IMR-90 (cell line): ENCODE data around the gene PAX9. TPM values are rescaled to one million over a fixed set of nuclear protein-coding genes. Genes with fewer than 3 reads are reported as not detected.

Experiments
- ATAC-seq: fragments of 200-7000 bp; cut with Tn5 transposase; 2 replicates; pipeline ENCODE4 v1.9.1; 2020; ENCODE audit warnings: low read depth, mild to moderate bottlenecking, moderate library complexity
- BruUV-seq: library from RNA; stranded (reverse); fragments of 400-500 nt; replicated peaks from 2 replicates; lab custom pipeline; 2021; lab: Mats Ljungman, UMichigan
- CTCF ChIA-PET: fragments of 300-600 bp; formaldehyde crosslinking; extraction: SDS; loops from one replicate; lab custom pipeline; 2021; ENCODE audit warnings: antibody characterized with exemption; lab: Yijun Ruan, JAX
- POLR2A ChIA-PET: fragments of 300-600 bp; sonication (Branson Sonifier 250); formaldehyde crosslinking; loops from one replicate; lab custom pipeline; 2022; ENCODE audit warnings: antibody characterized with exemption; ENCODE audit not compliant: unreplicated experiment; lab: Charles Lee
- DNase-seq: peaks from one replicate; pipeline ENCODE4 v3.0.0; 2013
- H2AFZ ChIP-seq: replicated peaks from 2 replicates; pipeline ENCODE3; 2013; ENCODE audit warnings: low read length, mild to moderate bottlenecking; ENCODE audit not compliant: poor library complexity
- H2AK5ac ChIP-seq: 2 replicates; pipeline ENCODE4 v1.6.1; 2013; ENCODE audit warnings: low read depth, low read length, inconsistent platforms
- H2AK9ac ChIP-seq: replicated peaks from 2 replicates; pipeline ENCODE3; 2013; ENCODE audit warnings: mild to moderate bottlenecking, low read depth, low read length, moderate library complexity; ENCODE audit not compliant: poor library complexity
- H2BK120ac ChIP-seq: 2 replicates; pipeline ENCODE4 v1.6.1; 2013; ENCODE audit warnings: low read depth, low read length, inconsistent platforms
- H2BK15ac ChIP-seq: 3 replicates; pipeline ENCODE4 v1.6.1; 2013; ENCODE audit warnings: low read depth, low read length, inconsistent platforms
- H2BK20ac ChIP-seq: 2 replicates; pipeline ENCODE4 v1.6.1; 2013; ENCODE audit warnings: low read depth, mild to moderate bottlenecking, inconsistent platforms, low read length, moderate library complexity
- H2BK5ac ChIP-seq: 2 replicates; pipeline ENCODE4 v1.6.1; 2013; ENCODE audit warnings: mild to moderate bottlenecking, low read depth, low read length, inconsistent platforms; ENCODE audit not compliant: poor library complexity, severe bottlenecking
- H3K14ac ChIP-seq: replicated peaks from 2 replicates; pipeline ENCODE4 v1.6.1; 2013; ENCODE audit warnings: low read depth, low read length, inconsistent platforms
- H3K18ac ChIP-seq: 2 replicates; pipeline ENCODE4 v1.6.1; 2013; ENCODE audit warnings: low read depth, low read length, control low read depth
- H3K23ac ChIP-seq: 2 replicates; pipeline ENCODE4 v1.6.1; 2013; ENCODE audit warnings: low read depth, low read length, inconsistent platforms
- H3K27ac ChIP-seq: 2 replicates; pipeline ENCODE4 v1.5.1; 2013; ENCODE audit warnings: mild to moderate bottlenecking, control low read depth, low read length; ENCODE audit not compliant: insufficient read depth
- H3K27me3 ChIP-seq: 2 replicates; pipeline ENCODE4 v1.6.1; 2013; ENCODE audit warnings: low read length; ENCODE audit not compliant: control insufficient read depth, insufficient read depth
- H3K36me3 ChIP-seq: 2 replicates; pipeline ENCODE4 v1.6.1; 2013; ENCODE audit warnings: low read length, mixed read lengths; ENCODE audit not compliant: control insufficient read depth, insufficient read depth
- H3K4ac ChIP-seq: 2 replicates; pipeline ENCODE4 v1.6.1; 2013; ENCODE audit warnings: low read depth, low read length, inconsistent platforms
- H3K4me1 ChIP-seq: 2 replicates; pipeline ENCODE4 v1.6.1; 2013; ENCODE audit warnings: low read length, mixed read lengths; ENCODE audit not compliant: control insufficient read depth, insufficient read depth
- H3K4me2 ChIP-seq: 2 replicates; pipeline ENCODE4 v1.6.1; 2013; ENCODE audit warnings: low read depth, mild to moderate bottlenecking, control low read depth, low read length, moderate library complexity
- H3K4me3 ChIP-seq: 2 replicates; pipeline ENCODE4 v1.5.1; 2013; ENCODE audit warnings: low read depth, mild to moderate bottlenecking, control low read depth, low read length, moderate library complexity; ENCODE audit not compliant: insufficient read depth
- H3K56ac ChIP-seq: 2 replicates; pipeline ENCODE4 v1.6.1; 2013; ENCODE audit warnings: low read length, inconsistent platforms; ENCODE audit not compliant: insufficient read depth; ENCODE audit errors: extremely low read depth
- H3K79me1 ChIP-seq, 2 experiments: 2 replicates each; pipeline ENCODE4 v1.6.1; 2013; ENCODE audit warnings: low read length in 2 of 2, inconsistent platforms in 1 of 2, low read depth in 1 of 2
- H3K9ac ChIP-seq: 2 replicates; pipeline ENCODE4 v1.6.1; 2013; ENCODE audit warnings: low read depth, low read length, control low read depth
- H3K9me1 ChIP-seq: 2 replicates; pipeline ENCODE4 v1.6.1; 2013; ENCODE audit warnings: low read length, inconsistent platforms; ENCODE audit not compliant: insufficient read depth
- H3K9me3 ChIP-seq: 2 replicates; pipeline ENCODE4 v1.6.1; 2013; ENCODE audit warnings: low read length; ENCODE audit not compliant: control insufficient read depth, insufficient read depth
- H4K20me1 ChIP-seq: 2 replicates; pipeline ENCODE4 v1.6.1; 2013; ENCODE audit warnings: low read length, inconsistent platforms; ENCODE audit not compliant: insufficient read depth
- H4K5ac ChIP-seq: 2 replicates; pipeline ENCODE4 v1.6.1; 2013; ENCODE audit warnings: mild to moderate bottlenecking, low read depth, low read length, control low read depth
- H4K8ac ChIP-seq, 2 experiments: 2 replicates each; pipeline ENCODE4 v1.6.1; 2013; ENCODE audit warnings: low read depth in 2 of 2, low read length in 2 of 2, control low read depth in 1 of 2, inconsistent platforms in 1 of 2
- H4K91ac ChIP-seq: 2 replicates; pipeline ENCODE4 v1.6.1; 2013; ENCODE audit warnings: low read depth, low read length, inconsistent platforms; ENCODE audit not compliant: insufficient read depth
- CHD1 ChIP-seq: IDR thresholded peaks from 2 replicates; pipeline ENCODE4 v1.6.1; 2012; ENCODE audit warnings: low read depth, low read length, improper control_type of control experiment
- FOS ChIP-seq: fragments of 150-350 bp; IDR thresholded peaks from 2 replicates; pipeline ENCODE4 v1.6.1; 2016; ENCODE audit warnings: low read depth, low read length
- NFE2L2 ChIP-seq: fragments of 150-350 bp; IDR thresholded peaks from 2 replicates; pipeline ENCODE4 v1.6.1; 2016; ENCODE audit warnings: low read depth, mild to moderate bottlenecking, low read length
- RAD21 ChIP-seq: IDR thresholded peaks from 2 replicates; pipeline ENCODE4 v1.6.1; 2012; ENCODE audit warnings: low read length, improper control_type of control experiment
- WGBS, 2 experiments: methylation state at CpG; one replicate each; pipeline versions ENCODE4 v1.1.5 to v1.1.7; 2013; ENCODE audit warnings: missing lambda C conversion rate in 2 of 2; ENCODE audit not compliant: insufficient read length in 1 of 2; ENCODE audit errors: extremely low coverage in 2 of 2; 5-methylcytosine and 5-hydroxymethylcytosine counted together
- dilution Hi-C: fragments of 300-500 bp; cut with HindIII; formaldehyde crosslinking; loops from one replicate; pipeline ENCODE4 v1.14.3; 2018; ENCODE audit warnings: low sequenced_read_pairs; ENCODE audit not compliant: unreplicated experiment
- in situ Hi-C: fragments of 300-500 bp; cut with MboI; formaldehyde crosslinking; loops from 3 replicates; pipeline ENCODE4 v1.14.3; 2019; ENCODE audit warnings: low sequenced_read_pairs, inconsistent platforms, mixed read lengths
- intact Hi-C: fragments of 100-400 bp; cut with micrococcal nuclease; formaldehyde crosslinking; loops from 2 replicates; pipeline ENCODE4 v1.10.0; 2022
- polyA plus RNA-seq, 3 experiments: library from polyadenylated mRNA; depleted of rRNA; stranded (reverse); fragments of >200 nt; gene quantifications; 2 replicates each; pipeline ENCODE4 v1.2.3, GENCODE V29; 2012; ENCODE audit warnings: low replicate concordance in 1 of 3
- total RNA-seq: library from RNA; depleted of rRNA; stranded (reverse); fragments of >200 nt; gene quantifications from 2 replicates; pipeline ENCODE4 v1.2.3, GENCODE V29; 2012
- TF ChIP-seq, protein P1 (sequence below): fragments of 150-350 bp; IDR thresholded peaks from 2 replicates; pipeline ENCODE4 v1.6.1; 2017; ENCODE audit warnings: mild to moderate bottlenecking, antibody characterized with exemption, low read length, low read depth

The PAX9 gene
- total and polyA plus RNA-seq, 2 of the 4 experiments (the other 2 are of a cell fraction): not detected

- H4K91ac ChIP-seq: no peak overlapping the region
- no peak overlapping the region for H2BK20ac ChIP-seq
- H3K9me1 ChIP-seq: no peaks in the 10 kb centered on the region
- peaks cover 81% of the 10 kb centered on the region for H3K27me3 ChIP-seq
- H2BK5ac ChIP-seq: no peak overlapping the region
- H3K18ac ChIP-seq: no peak overlapping the region
- H4K8ac ChIP-seq: no peak overlapping the region
- BruUV-seq: no TSS peak
- H3K4me1 ChIP-seq: peaks cover 3% of the 10 kb centered on the region; the same call in 1 of the 2 replicates
- H2BK15ac ChIP-seq: no peak overlapping the region
- TF ChIP-seq, protein P1, sequence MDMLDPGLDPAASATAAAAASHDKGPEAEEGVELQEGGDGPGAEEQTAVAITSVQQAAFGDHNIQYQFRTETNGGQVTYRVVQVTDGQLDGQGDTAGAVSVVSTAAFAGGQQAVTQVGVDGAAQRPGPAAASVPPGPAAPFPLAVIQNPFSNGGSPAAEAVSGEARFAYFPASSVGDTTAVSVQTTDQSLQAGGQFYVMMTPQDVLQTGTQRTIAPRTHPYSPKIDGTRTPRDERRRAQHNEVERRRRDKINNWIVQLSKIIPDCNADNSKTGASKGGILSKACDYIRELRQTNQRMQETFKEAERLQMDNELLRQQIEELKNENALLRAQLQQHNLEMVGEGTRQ: no peak
- no peak for TF ChIP-seq CHD1
- TF ChIP-seq FOS: no peak
- no peak for TF ChIP-seq NFE2L2
- TF ChIP-seq RAD21: no peak
- ChIA-PET CTCF (interaction anchor here (0.8 to 0.9 kb wide), 2 partner anchors 16 to 134 kb away, joined by 3 read pairs; no protein-coding TSS in a partner anchor), POLR2A (no interaction called here)
- no peaks in the 10 kb centered on the region; the same call in 1 of the 2 replicates for H4K20me1 ChIP-seq
- no peak overlapping the region for H3K4ac ChIP-seq
- H3K56ac ChIP-seq: no peak overlapping the region
- intact Hi-C loops: no loop called here
- H2AK5ac ChIP-seq: no peak overlapping the region
- dilution Hi-C loops: no loop called here
- no peak overlapping the region for H3K4me3 ChIP-seq
- in situ Hi-C loops: loop anchor here (10.0 kb wide), 1 partner anchor 490 kb away; no protein-coding TSS in a partner anchor
- no peak overlapping the region for H2AK9ac ChIP-seq
- H3K4me2 ChIP-seq: no peak overlapping the region
- H3K79me1 ChIP-seq: no peaks in the 10 kb centered on the region
- H2BK120ac ChIP-seq: no peak overlapping the region
- no peak overlapping the region for H3K14ac ChIP-seq
- DNase-seq (no peak), ATAC-seq (no peak)
- H3K23ac ChIP-seq: no peak overlapping the region
- H2AFZ ChIP-seq: peak overlapping the region; percentile 9
- no peak overlapping the region for H4K5ac ChIP-seq
- no peak overlapping the region for H3K9ac ChIP-seq
- WGBS, 2 experiments: 4% methylated on average over 16 of the region's 34 CpGs; no CpG with 5 or more reads in 1 of the 2 experiments
- no peak overlapping the region for H3K27ac ChIP-seq
- no peaks in the 10 kb centered on the region for H3K36me3 ChIP-seq
- H3K9me3 ChIP-seq: peaks cover 7% of the 10 kb centered on the region
These were observed 6.8 kb upstream of the PAX9 start for GRCh38 chr14:36654794-36655381.
